HL-60 (cell line): Measurements from ENCODE around the gene PRKAG2.

ENCODE experiments used
- GABPA ChIP-seq: IDR thresholded peaks from 2 replicates; pipeline ENCODE4 v1.6.1; 2012; ENCODE audit warnings: low read depth
- TF ChIP-seq, protein P1 (sequence below): IDR thresholded peaks from one replicate; pipeline ENCODE4 v1.5.1; 2011; ENCODE audit warnings: low read length, control low read depth, inconsistent platforms; ENCODE audit not compliant: insufficient read depth
- TF ChIP-seq, protein P2 (sequence below): IDR thresholded peaks from 2 replicates; pipeline ENCODE4 v1.6.1; 2012; ENCODE audit warnings: low read depth; ENCODE audit not compliant: insufficient replicate concordance

DNA sequence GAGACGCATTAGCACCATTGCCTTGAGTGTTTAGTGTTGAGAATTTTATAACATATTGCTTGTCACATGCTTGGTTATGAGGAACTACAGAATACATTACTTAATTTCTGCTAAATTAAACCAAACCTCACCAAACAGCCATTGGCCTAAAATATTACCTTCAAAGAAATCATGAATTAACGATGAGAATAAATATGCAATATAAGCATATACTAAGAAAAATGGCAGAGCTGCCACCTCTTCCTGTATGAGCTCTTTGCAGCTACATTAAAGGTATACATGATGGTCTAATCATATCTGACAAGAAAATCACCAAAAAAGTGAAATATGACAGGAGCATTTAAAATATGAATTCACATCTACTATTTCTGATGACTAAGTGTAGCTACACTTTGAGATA lies 352.1 kb downstream of the PRKAG2 start:
- TF ChIP-seq, protein P1, sequence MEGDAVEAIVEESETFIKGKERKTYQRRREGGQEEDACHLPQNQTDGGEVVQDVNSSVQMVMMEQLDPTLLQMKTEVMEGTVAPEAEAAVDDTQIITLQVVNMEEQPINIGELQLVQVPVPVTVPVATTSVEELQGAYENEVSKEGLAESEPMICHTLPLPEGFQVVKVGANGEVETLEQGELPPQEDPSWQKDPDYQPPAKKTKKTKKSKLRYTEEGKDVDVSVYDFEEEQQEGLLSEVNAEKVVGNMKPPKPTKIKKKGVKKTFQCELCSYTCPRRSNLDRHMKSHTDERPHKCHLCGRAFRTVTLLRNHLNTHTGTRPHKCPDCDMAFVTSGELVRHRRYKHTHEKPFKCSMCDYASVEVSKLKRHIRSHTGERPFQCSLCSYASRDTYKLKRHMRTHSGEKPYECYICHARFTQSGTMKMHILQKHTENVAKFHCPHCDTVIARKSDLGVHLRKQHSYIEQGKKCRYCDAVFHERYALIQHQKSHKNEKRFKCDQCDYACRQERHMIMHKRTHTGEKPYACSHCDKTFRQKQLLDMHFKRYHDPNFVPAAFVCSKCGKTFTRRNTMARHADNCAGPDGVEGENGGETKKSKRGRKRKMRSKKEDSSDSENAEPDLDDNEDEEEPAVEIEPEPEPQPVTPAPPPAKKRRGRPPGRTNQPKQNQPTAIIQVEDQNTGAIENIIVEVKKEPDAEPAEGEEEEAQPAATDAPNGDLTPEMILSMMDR = no peak
- TF ChIP-seq GABPA = no peak
- TF ChIP-seq, protein P2, sequence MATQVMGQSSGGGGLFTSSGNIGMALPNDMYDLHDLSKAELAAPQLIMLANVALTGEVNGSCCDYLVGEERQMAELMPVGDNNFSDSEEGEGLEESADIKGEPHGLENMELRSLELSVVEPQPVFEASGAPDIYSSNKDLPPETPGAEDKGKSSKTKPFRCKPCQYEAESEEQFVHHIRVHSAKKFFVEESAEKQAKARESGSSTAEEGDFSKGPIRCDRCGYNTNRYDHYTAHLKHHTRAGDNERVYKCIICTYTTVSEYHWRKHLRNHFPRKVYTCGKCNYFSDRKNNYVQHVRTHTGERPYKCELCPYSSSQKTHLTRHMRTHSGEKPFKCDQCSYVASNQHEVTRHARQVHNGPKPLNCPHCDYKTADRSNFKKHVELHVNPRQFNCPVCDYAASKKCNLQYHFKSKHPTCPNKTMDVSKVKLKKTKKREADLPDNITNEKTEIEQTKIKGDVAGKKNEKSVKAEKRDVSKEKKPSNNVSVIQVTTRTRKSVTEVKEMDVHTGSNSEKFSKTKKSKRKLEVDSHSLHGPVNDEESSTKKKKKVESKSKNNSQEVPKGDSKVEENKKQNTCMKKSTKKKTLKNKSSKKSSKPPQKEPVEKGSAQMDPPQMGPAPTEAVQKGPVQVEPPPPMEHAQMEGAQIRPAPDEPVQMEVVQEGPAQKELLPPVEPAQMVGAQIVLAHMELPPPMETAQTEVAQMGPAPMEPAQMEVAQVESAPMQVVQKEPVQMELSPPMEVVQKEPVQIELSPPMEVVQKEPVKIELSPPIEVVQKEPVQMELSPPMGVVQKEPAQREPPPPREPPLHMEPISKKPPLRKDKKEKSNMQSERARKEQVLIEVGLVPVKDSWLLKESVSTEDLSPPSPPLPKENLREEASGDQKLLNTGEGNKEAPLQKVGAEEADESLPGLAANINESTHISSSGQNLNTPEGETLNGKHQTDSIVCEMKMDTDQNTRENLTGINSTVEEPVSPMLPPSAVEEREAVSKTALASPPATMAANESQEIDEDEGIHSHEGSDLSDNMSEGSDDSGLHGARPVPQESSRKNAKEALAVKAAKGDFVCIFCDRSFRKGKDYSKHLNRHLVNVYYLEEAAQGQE = no peak
